IMR-90 (cell line): ENCODE data around the gene SIPA1L3. TPM values are rescaled to one million over a fixed set of nuclear protein-coding genes. Genes with fewer than 3 reads are reported as not detected.
A peak's percentile ranks its signal among the peaks of the same experiment; 100 is the strongest.

ENCODE experiments used
- ATAC-seq: fragments of 200-7000 bp; cut with Tn5 transposase; 2 replicates; pipeline ENCODE4 v1.9.1; 2020; ENCODE audit warnings: low read depth, mild to moderate bottlenecking, moderate library complexity
- BruUV-seq: library from RNA; stranded (reverse); fragments of 400-500 nt; replicated peaks from 2 replicates; lab custom pipeline; 2021; lab: Mats Ljungman, UMichigan
- CTCF ChIA-PET: fragments of 300-600 bp; formaldehyde crosslinking; extraction: SDS; loops from one replicate; lab custom pipeline; 2021; ENCODE audit warnings: antibody characterized with exemption; lab: Yijun Ruan, JAX
- POLR2A ChIA-PET: fragments of 300-600 bp; sonication (Branson Sonifier 250); formaldehyde crosslinking; loops from one replicate; lab custom pipeline; 2022; ENCODE audit warnings: antibody characterized with exemption; ENCODE audit not compliant: unreplicated experiment; lab: Charles Lee
- DNase-seq: peaks from one replicate; pipeline ENCODE4 v3.0.0; 2013
- H2AFZ ChIP-seq: replicated peaks from 2 replicates; pipeline ENCODE3; 2013; ENCODE audit warnings: low read length, mild to moderate bottlenecking; ENCODE audit not compliant: poor library complexity
- H2AK5ac ChIP-seq: 2 replicates; pipeline ENCODE4 v1.6.1; 2013; ENCODE audit warnings: low read depth, low read length, inconsistent platforms
- H2AK9ac ChIP-seq: replicated peaks from 2 replicates; pipeline ENCODE3; 2013; ENCODE audit warnings: mild to moderate bottlenecking, low read depth, low read length, moderate library complexity; ENCODE audit not compliant: poor library complexity
- H2BK120ac ChIP-seq: 2 replicates; pipeline ENCODE4 v1.6.1; 2013; ENCODE audit warnings: low read depth, low read length, inconsistent platforms
- H2BK15ac ChIP-seq: 3 replicates; pipeline ENCODE4 v1.6.1; 2013; ENCODE audit warnings: low read depth, low read length, inconsistent platforms
- H2BK20ac ChIP-seq: 2 replicates; pipeline ENCODE4 v1.6.1; 2013; ENCODE audit warnings: low read depth, mild to moderate bottlenecking, inconsistent platforms, low read length, moderate library complexity
- H2BK5ac ChIP-seq: 2 replicates; pipeline ENCODE4 v1.6.1; 2013; ENCODE audit warnings: mild to moderate bottlenecking, low read depth, low read length, inconsistent platforms; ENCODE audit not compliant: poor library complexity, severe bottlenecking
- H3K14ac ChIP-seq: replicated peaks from 2 replicates; pipeline ENCODE4 v1.6.1; 2013; ENCODE audit warnings: low read depth, low read length, inconsistent platforms
- H3K18ac ChIP-seq: 2 replicates; pipeline ENCODE4 v1.6.1; 2013; ENCODE audit warnings: low read depth, low read length, control low read depth
- H3K23ac ChIP-seq: 2 replicates; pipeline ENCODE4 v1.6.1; 2013; ENCODE audit warnings: low read depth, low read length, inconsistent platforms
- H3K27ac ChIP-seq: 2 replicates; pipeline ENCODE4 v1.5.1; 2013; ENCODE audit warnings: mild to moderate bottlenecking, control low read depth, low read length; ENCODE audit not compliant: insufficient read depth
- H3K27me3 ChIP-seq: 2 replicates; pipeline ENCODE4 v1.6.1; 2013; ENCODE audit warnings: low read length; ENCODE audit not compliant: control insufficient read depth, insufficient read depth
- H3K36me3 ChIP-seq: 2 replicates; pipeline ENCODE4 v1.6.1; 2013; ENCODE audit warnings: low read length, mixed read lengths; ENCODE audit not compliant: control insufficient read depth, insufficient read depth
- H3K4ac ChIP-seq: 2 replicates; pipeline ENCODE4 v1.6.1; 2013; ENCODE audit warnings: low read depth, low read length, inconsistent platforms
- H3K4me1 ChIP-seq: 2 replicates; pipeline ENCODE4 v1.6.1; 2013; ENCODE audit warnings: low read length, mixed read lengths; ENCODE audit not compliant: control insufficient read depth, insufficient read depth
- H3K4me2 ChIP-seq: 2 replicates; pipeline ENCODE4 v1.6.1; 2013; ENCODE audit warnings: low read depth, mild to moderate bottlenecking, control low read depth, low read length, moderate library complexity
- H3K4me3 ChIP-seq: 2 replicates; pipeline ENCODE4 v1.5.1; 2013; ENCODE audit warnings: low read depth, mild to moderate bottlenecking, control low read depth, low read length, moderate library complexity; ENCODE audit not compliant: insufficient read depth
- H3K56ac ChIP-seq: 2 replicates; pipeline ENCODE4 v1.6.1; 2013; ENCODE audit warnings: low read length, inconsistent platforms; ENCODE audit not compliant: insufficient read depth; ENCODE audit errors: extremely low read depth
- H3K79me1 ChIP-seq, 2 experiments: 2 replicates each; pipeline ENCODE4 v1.6.1; 2013; ENCODE audit warnings: low read length in 2 of 2, inconsistent platforms in 1 of 2, low read depth in 1 of 2
- H3K9ac ChIP-seq: 2 replicates; pipeline ENCODE4 v1.6.1; 2013; ENCODE audit warnings: low read depth, low read length, control low read depth
- H3K9me1 ChIP-seq: 2 replicates; pipeline ENCODE4 v1.6.1; 2013; ENCODE audit warnings: low read length, inconsistent platforms; ENCODE audit not compliant: insufficient read depth
- H3K9me3 ChIP-seq: 2 replicates; pipeline ENCODE4 v1.6.1; 2013; ENCODE audit warnings: low read length; ENCODE audit not compliant: control insufficient read depth, insufficient read depth
- H4K20me1 ChIP-seq: 2 replicates; pipeline ENCODE4 v1.6.1; 2013; ENCODE audit warnings: low read length, inconsistent platforms; ENCODE audit not compliant: insufficient read depth
- H4K5ac ChIP-seq: 2 replicates; pipeline ENCODE4 v1.6.1; 2013; ENCODE audit warnings: mild to moderate bottlenecking, low read depth, low read length, control low read depth
- H4K8ac ChIP-seq, 2 experiments: 2 replicates each; pipeline ENCODE4 v1.6.1; 2013; ENCODE audit warnings: low read depth in 2 of 2, low read length in 2 of 2, control low read depth in 1 of 2, inconsistent platforms in 1 of 2
- H4K91ac ChIP-seq: 2 replicates; pipeline ENCODE4 v1.6.1; 2013; ENCODE audit warnings: low read depth, low read length, inconsistent platforms; ENCODE audit not compliant: insufficient read depth
- BHLHE40 ChIP-seq: fragments of 150-350 bp; IDR thresholded peaks from 2 replicates; pipeline ENCODE4 v1.6.1; 2016; ENCODE audit warnings: mild to moderate bottlenecking, low read depth, low read length
- CHD1 ChIP-seq: IDR thresholded peaks from 2 replicates; pipeline ENCODE4 v1.6.1; 2012; ENCODE audit warnings: low read depth, low read length, improper control_type of control experiment
- CTCF ChIP-seq: conservative IDR thresholded peaks from 2 replicates; pipeline ENCODE4 v1.5.1; 2012; ENCODE audit warnings: mild to moderate bottlenecking, low read depth, low read length, improper control_type of control experiment
- ELK1 ChIP-seq: fragments of 150-350 bp; IDR thresholded peaks from 2 replicates; pipeline ENCODE4 v1.6.1; 2016; ENCODE audit warnings: low read depth, mild to moderate bottlenecking, low read length, moderate library complexity, borderline replicate concordance
- FOS ChIP-seq: fragments of 150-350 bp; IDR thresholded peaks from 2 replicates; pipeline ENCODE4 v1.6.1; 2016; ENCODE audit warnings: low read depth, low read length
- MAFK ChIP-seq: IDR thresholded peaks from 2 replicates; pipeline ENCODE4 v1.6.1; 2012; ENCODE audit warnings: low read depth, low read length, improper control_type of control experiment
- MAZ ChIP-seq: IDR thresholded peaks from 2 replicates; pipeline ENCODE4 v1.6.1; 2012; ENCODE audit warnings: low read depth, mild to moderate bottlenecking, low read length, improper control_type of control experiment, moderate library complexity, borderline replicate concordance
- NFE2L2 ChIP-seq: fragments of 150-350 bp; IDR thresholded peaks from 2 replicates; pipeline ENCODE4 v1.6.1; 2016; ENCODE audit warnings: low read depth, mild to moderate bottlenecking, low read length
- RAD21 ChIP-seq: IDR thresholded peaks from 2 replicates; pipeline ENCODE4 v1.6.1; 2012; ENCODE audit warnings: low read length, improper control_type of control experiment
- RCOR1 ChIP-seq: IDR thresholded peaks from 2 replicates; pipeline ENCODE4 v1.6.1; 2012; ENCODE audit warnings: mild to moderate bottlenecking, low read length, improper control_type of control experiment; ENCODE audit not compliant: insufficient replicate concordance
- RFX5 ChIP-seq: IDR thresholded peaks from 2 replicates; pipeline ENCODE4 v1.8.0; 2012; ENCODE audit warnings: low read depth, mild to moderate bottlenecking, low read length, moderate library complexity
- SMC3 ChIP-seq: fragments of 150-350 bp; IDR thresholded peaks from 2 replicates; pipeline ENCODE4 v1.6.1; 2016; ENCODE audit warnings: low read depth, mild to moderate bottlenecking, antibody characterized with exemption, low read length, moderate library complexity
- WGBS, 2 experiments: methylation state at CpG; one replicate each; pipeline versions ENCODE4 v1.1.5 to v1.1.7; 2013; ENCODE audit warnings: missing lambda C conversion rate in 2 of 2; ENCODE audit not compliant: insufficient read length in 1 of 2; ENCODE audit errors: extremely low coverage in 2 of 2; 5-methylcytosine and 5-hydroxymethylcytosine counted together
- dilution Hi-C: fragments of 300-500 bp; cut with HindIII; formaldehyde crosslinking; loops from one replicate; pipeline ENCODE4 v1.14.3; 2018; ENCODE audit warnings: low sequenced_read_pairs; ENCODE audit not compliant: unreplicated experiment
- in situ Hi-C: fragments of 300-500 bp; cut with MboI; formaldehyde crosslinking; loops from 3 replicates; pipeline ENCODE4 v1.14.3; 2019; ENCODE audit warnings: low sequenced_read_pairs, inconsistent platforms, mixed read lengths
- intact Hi-C: fragments of 100-400 bp; cut with micrococcal nuclease; formaldehyde crosslinking; loops from 2 replicates; pipeline ENCODE4 v1.10.0; 2022
- polyA plus RNA-seq, 3 experiments: library from polyadenylated mRNA; depleted of rRNA; stranded (reverse); fragments of >200 nt; gene quantifications; 2 replicates each; pipeline ENCODE4 v1.2.3, GENCODE V29; 2012; ENCODE audit warnings: low replicate concordance in 1 of 3
- total RNA-seq: library from RNA; depleted of rRNA; stranded (reverse); fragments of >200 nt; gene quantifications from 2 replicates; pipeline ENCODE4 v1.2.3, GENCODE V29; 2012

SIPA1L3 gene
- total and polyA plus RNA-seq, 2 of the 4 experiments (the other 2 are of a cell fraction): 4.1 to 9.4 TPM

GRCh38 chr19:37961198-37961597 is 54.2 kb downstream of the SIPA1L3 start:
- Histone ChIP-seq H3K4me3 (no peak overlapping the region), H2AFZ (no peak overlapping the region), H3K9ac (no peak overlapping the region), H3K9me1 (peaks cover 12% of the 10 kb centered on the region), H2BK20ac (peak overlapping the region; percentile 79; the same call in 1 of the 2 replicates), H3K27ac (no peak overlapping the region), H4K91ac (peak overlapping the region; percentile 25), H3K4me1 (peaks cover 15% of the 10 kb centered on the region), H3K23ac (peak overlapping the region; percentile 48; the same call in 1 of the 2 replicates), H4K8ac (peak overlapping the region; percentile 50 to 74), H3K4ac (peak overlapping the region; percentile 72), H2AK9ac (no peak overlapping the region), H3K27me3 (no peaks in the 10 kb centered on the region), H2BK5ac (peak overlapping the region; percentile 93), H3K79me1 (peaks cover 21 to 59% of the 10 kb centered on the region in 2 experiments), H2BK15ac (no peak overlapping the region), H3K9me3 (peaks cover 7% of the 10 kb centered on the region; the same call in 1 of the 2 replicates), H2AK5ac (peak overlapping the region; percentile 42), H4K5ac (peak overlapping the region; percentile 59; the same call in 1 of the 2 replicates), H3K14ac (peak overlapping the region; percentile 38), H2BK120ac (peak overlapping the region; percentile 79), H3K18ac (peak overlapping the region; percentile 69; the same call in 1 of the 2 replicates), H3K4me2 (no peak overlapping the region), H3K56ac (peak overlapping the region; percentile 35; the same call in 1 of the 2 replicates), H4K20me1 (no peaks in the 10 kb centered on the region), H3K36me3 (no peaks in the 10 kb centered on the region; the same call in 1 of the 2 replicates)
- no CpG with 5 or more reads among the region's 4 CpGs for WGBS, 2 experiments
- TF ChIP-seq NFE2L2 (no peak), MAZ (no peak), MAFK (no peak), FOS (no peak), RFX5 (no peak), ELK1 (no peak), CTCF (no peak), RAD21 (no peak), RCOR1 (no peak), BHLHE40 (no peak), CHD1 (no peak), SMC3 (no peak)
- CTCF ChIA-PET: interaction anchor here (0.5 kb wide), 1 partner anchor 914 kb away, joined by 3 read pairs; no protein-coding TSS in a partner anchor
- ATAC-seq: no peak
- dilution Hi-C loops: no loop called here
- POLR2A ChIA-PET: interaction anchor here (1.1 kb wide), 1 partner anchor 42 kb away, joined by 3 read pairs; no protein-coding TSS in a partner anchor
- no peak for DNase-seq
- BruUV-seq: no TSS peak
- intact Hi-C loops: no loop called here
- in situ Hi-C loops: no loop called here
